Measurements from ENCODE around the gene TPM4. TPM values are rescaled to one million over a fixed set of nuclear protein-coding genes. Genes with fewer than 3 reads are reported as not detected.
A peak's percentile ranks its signal among the peaks of the same experiment; 100 is the strongest.

Gene TPM4
- total and polyA plus RNA-seq, 2 of the 13 experiments (the other 11 are each of a cell fraction or from before 2014, with no cell fraction given), result 180 to 188 TPM

- H3K4me2 ChIP-seq (ENCODE audit: low read depth, low read length), result peak within 1 kb of the TSS; percentile 89
- no peak for TF ChIP-seq ARNT2 (CRISPR knock-in tag; IDR thresholded peaks at IDR 0.05; ENCODE audit: low read depth)
- TF ChIP-seq ZNF7 (CRISPR knock-in tag; IDR thresholded peaks at IDR 0.05), result no peak
- 0 out of 2 replicates have a peak, but pooled peaks have one; percentile 17 for TF ChIP-seq YEATS4 (CRISPR knock-in tag; IDR thresholded peaks at IDR 0.05; ENCODE audit: borderline replicate concordance)
- TF ChIP-seq KDM3A (CRISPR knock-in tag; IDR thresholded peaks at IDR 0.05; ENCODE audit: low read depth), result no peak
- TF ChIP-seq ZNF468 (CRISPR knock-in tag; IDR thresholded peaks at IDR 0.05), result no peak
- peak; percentile 36; the same call in 1 of the 2 replicates for TF ChIP-seq PATZ1 (CRISPR knock-in tag; IDR thresholded peaks at IDR 0.05)
- no peak for TF ChIP-seq ZNF20 (CRISPR knock-in tag; IDR thresholded peaks at IDR 0.05)
- no peak for TF ChIP-seq SNAPC5 (CRISPR knock-in tag; IDR thresholded peaks at IDR 0.05; ENCODE audit: borderline replicate concordance)
- TF ChIP-seq ZNF761 (CRISPR knock-in tag; conservative IDR thresholded peaks at IDR 0.05), result no peak
- TF ChIP-seq ELF3 (CRISPR knock-in tag; IDR thresholded peaks at IDR 0.05), result peak; percentile 56; the same call in 1 of the 2 replicates
- TF ChIP-seq ZNF224 (CRISPR knock-in tag; IDR thresholded peaks at IDR 0.05), result no peak
- TF ChIP-seq EED (CRISPR knock-in tag; IDR thresholded peaks at IDR 0.05), result no peak
- TF ChIP-seq ZSCAN31 (CRISPR knock-in tag; IDR thresholded peaks at IDR 0.05; ENCODE audit: low read depth), result no peak
- no peak for TF ChIP-seq PHF21A (CRISPR knock-in tag; IDR thresholded peaks at IDR 0.05)
- TF ChIP-seq ZNF292 (CRISPR knock-in tag; IDR thresholded peaks at IDR 0.05; ENCODE audit: borderline replicate concordance, low read depth), result peak; percentile 54; the same call in 1 of the 2 replicates
- no peak for TF ChIP-seq BRCA1 (CRISPR knock-in tag; IDR thresholded peaks at IDR 0.05)
- no peak for TF ChIP-seq ZMYM4 (CRISPR knock-in tag; IDR thresholded peaks at IDR 0.05)
- TF ChIP-seq HBP1 (CRISPR knock-in tag; IDR thresholded peaks at IDR 0.05; ENCODE audit: low read depth), result no peak
- TF ChIP-seq ZEB1 (IDR thresholded peaks at IDR 0.05; ENCODE audit: insufficient replicate concordance, low read depth), result peak; percentile 60
- 0 out of 2 replicates have a peak, but pooled peaks have one; percentile 42 for TF ChIP-seq SP4 (CRISPR knock-in tag; IDR thresholded peaks at IDR 0.05)
- no peak for TF ChIP-seq ZNF530 (CRISPR knock-in tag; IDR thresholded peaks at IDR 0.05; ENCODE audit: low read depth)
- no peak for TF ChIP-seq TOPORS (CRISPR knock-in tag; IDR thresholded peaks at IDR 0.05)
- TF ChIP-seq GATAD2A (CRISPR knock-in tag; IDR thresholded peaks at IDR 0.05), result no peak; the same call in 1 of the 2 replicates
These were observed 67.3 kb downstream of the TPM4 start, which contains the start of gene HSH2D for GRCh38 chr19:16143399-16144215. Gene HSH2D, plus strand, starts transcription at chr19:16143685. Its CDS starts 5,066 bp downstream, at chr19:16148751.

More at GRCh38 chr19:16143399-16144215, 67.3 kb downstream of the TPM4 start, which contains the start of gene HSH2D:
- Histone ChIP-seq H3K27ac (ENCODE audit: extremely low read length, insufficient read depth, low read length) (peak within 1 kb of the TSS; percentile 53), H3K9me3 (ENCODE audit: low read length) (no peaks in the 10 kb centered on the region), H3K36me3 (replicated peaks in 1 of 2; ENCODE audit: control insufficient read depth in 1 of 2, insufficient read depth in 2 of 2, low read length in 2 of 2) (no peaks in the 10 kb centered on the region), H4K20me1 (ENCODE audit: insufficient read depth, low read length) (no peaks in the 10 kb centered on the region), H3K9ac (ENCODE audit: insufficient read depth, low read depth, low read length) (peak within 1 kb of the TSS; percentile 52), H3K79me2 (ENCODE audit: insufficient read depth, low read length) (no peaks in the 10 kb centered on the region), H3K4me3 (replicated peaks in 1 of 3; ENCODE audit: insufficient read depth in 1 of 3, low read depth in 2 of 3, low read length in 3 of 3) (peak within 1 kb of the TSS; percentile 56 to 68 (median 61)), H3K4me1 (ENCODE audit: insufficient read depth, low read length) (peaks cover 33% of the 10 kb centered on the region), H3K27me3 (ENCODE audit: control insufficient read depth in 1 of 2, insufficient read depth in 2 of 2, low read length in 2 of 2) (no peaks in the 10 kb centered on the region), H2AFZ (ENCODE audit: low read length) (peak within 1 kb of the TSS; percentile 11)
- in situ Hi-C loops (cut with HindIII; ENCODE audit: extremely low pct_ligation_motif_present, low pct_unique_long_range_greater_than_20kb), result no loop called here
- DNase-seq (ENCODE audit: low spot score) (peak; percentile 45), ATAC-seq (peak; percentile 77), FAIRE-seq (no peak)
- ChIA-PET POLR2A (interaction anchor here (0.8 to 1.9 kb wide), 9 partner anchors 9 to 73 kb away, joined by 3 to 10 read pairs (median 4); partner anchors contain the start of gene FAM32A), CTCF (ENCODE audit: low intra/inter-chr PET ratio, low total read pairs) (no interaction called here)
- TSS peak; percentile 58 for BruUV-seq (replicated peaks)
- 6% methylated on average over 6 of the region's 13 CpGs for WGBS (ENCODE audit: low lambda C conversion rate)
- intact Hi-C loops (cut with micrococcal nuclease; ENCODE audit: unreplicated experiment), result no loop called here

Data from HepG2 (cell line).